ENCODE data around the gene CPTP. TPM values are rescaled to one million over a fixed set of nuclear protein-coding genes. Genes with fewer than 3 reads are reported as not detected.

Gene CPTP
- total and polyA plus RNA-seq, 2 of the 13 experiments (the other 11 are each of a cell fraction or from before 2014, with no cell fraction given), result 5.5 to 9.3 TPM

DNA sequence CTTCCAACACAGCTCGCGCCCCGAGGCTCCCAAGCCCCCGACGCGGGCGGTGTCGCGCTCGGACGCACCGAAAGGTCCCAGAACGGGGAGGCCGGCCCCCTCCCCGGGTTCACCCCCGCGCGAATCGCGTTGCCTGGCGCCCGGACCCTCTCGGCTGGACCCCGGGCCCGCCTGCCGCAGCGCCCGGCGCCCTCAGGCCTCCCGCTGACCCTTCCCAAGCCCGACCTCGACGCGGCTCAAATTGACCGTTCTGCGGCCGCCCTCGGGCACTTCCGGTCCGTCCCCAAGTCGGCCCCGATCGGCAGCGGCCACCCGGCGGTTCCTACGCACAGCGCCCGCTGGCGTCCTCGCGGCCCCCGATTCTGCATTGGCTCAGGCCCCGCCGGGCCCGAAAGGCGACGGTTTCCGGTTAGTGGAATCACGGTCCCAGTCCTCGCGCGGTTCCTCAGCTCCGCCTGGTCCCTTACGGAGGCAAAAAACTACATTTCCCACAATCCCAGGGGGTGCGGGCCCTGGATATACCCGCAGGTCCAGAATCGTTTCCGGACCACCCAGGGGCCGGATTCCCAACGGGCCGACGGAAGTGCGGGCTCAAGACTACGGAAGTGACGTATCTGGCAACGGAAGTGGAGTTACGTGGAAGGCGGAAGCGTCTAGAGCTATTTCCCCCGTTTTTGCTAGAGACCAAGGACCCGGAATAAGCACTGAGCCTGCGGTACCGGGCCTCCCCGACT lies 50.5 kb downstream of the CPTP start, which contains the start of gene AURKAIP1 (continued):
- TF ChIP-seq RBFOX2 (IDR thresholded peaks at IDR 0.05; ENCODE audit: low read depth, low read length), result peak; percentile 93
- TF ChIP-seq, protein P1, sequence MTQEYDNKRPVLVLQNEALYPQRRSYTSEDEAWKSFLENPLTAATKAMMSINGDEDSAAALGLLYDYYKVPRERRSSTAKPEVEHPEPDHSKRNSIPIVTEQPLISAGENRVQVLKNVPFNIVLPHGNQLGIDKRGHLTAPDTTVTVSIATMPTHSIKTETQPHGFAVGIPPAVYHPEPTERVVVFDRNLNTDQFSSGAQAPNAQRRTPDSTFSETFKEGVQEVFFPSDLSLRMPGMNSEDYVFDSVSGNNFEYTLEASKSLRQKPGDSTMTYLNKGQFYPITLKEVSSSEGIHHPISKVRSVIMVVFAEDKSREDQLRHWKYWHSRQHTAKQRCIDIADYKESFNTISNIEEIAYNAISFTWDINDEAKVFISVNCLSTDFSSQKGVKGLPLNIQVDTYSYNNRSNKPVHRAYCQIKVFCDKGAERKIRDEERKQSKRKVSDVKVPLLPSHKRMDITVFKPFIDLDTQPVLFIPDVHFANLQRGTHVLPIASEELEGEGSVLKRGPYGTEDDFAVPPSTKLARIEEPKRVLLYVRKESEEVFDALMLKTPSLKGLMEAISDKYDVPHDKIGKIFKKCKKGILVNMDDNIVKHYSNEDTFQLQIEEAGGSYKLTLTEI (CRISPR knock-in tag; conservative IDR thresholded peaks at IDR 0.05), result no peak
- TF ChIP-seq, protein P2, sequence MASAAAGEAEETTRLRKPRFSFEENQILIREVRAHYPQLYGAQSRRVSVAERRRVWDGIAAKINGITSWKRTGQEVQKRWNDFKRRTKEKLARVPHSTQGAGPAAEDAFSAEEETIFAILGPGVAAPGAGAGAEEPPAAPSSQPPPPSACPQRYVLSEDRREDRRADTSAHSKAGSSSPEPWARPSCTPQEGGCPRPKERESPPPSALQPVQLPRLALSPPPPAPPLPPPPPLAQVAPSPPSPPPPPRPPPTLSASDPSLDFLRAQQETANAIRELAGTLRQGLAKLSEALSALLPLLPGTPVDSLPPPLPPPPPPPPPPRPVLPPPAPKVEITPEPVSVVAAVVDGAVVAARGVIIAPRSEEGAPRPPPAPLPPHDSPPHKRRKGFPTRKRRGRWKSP (CRISPR knock-in tag; IDR thresholded peaks at IDR 0.05), result peak; percentile 78
- TF ChIP-seq ZMAT3 (CRISPR knock-in tag; conservative IDR thresholded peaks at IDR 0.05), result peak; percentile 89; the same call in 1 of the 2 replicates
- TF ChIP-seq CBX1 (IDR thresholded peaks at IDR 0.05; ENCODE audit: low read depth), result peak; percentile 50
- peak; percentile 73 for TF ChIP-seq BCL6 (CRISPR knock-in tag; IDR thresholded peaks at IDR 0.05)
- TF ChIP-seq ZNF891 (CRISPR knock-in tag; IDR thresholded peaks at IDR 0.05), result peak; percentile 49
- TF ChIP-seq JARID2 (CRISPR knock-in tag; IDR thresholded peaks at IDR 0.05; ENCODE audit: insufficient replicate concordance), result no peak
- TF ChIP-seq FOXP1 (IDR thresholded peaks at IDR 0.05), result no peak
- no peak for TF ChIP-seq FOXP1 (CRISPR knock-in tag; IDR thresholded peaks at IDR 0.05)
- TF ChIP-seq ZFP36 (IDR thresholded peaks at IDR 0.05; ENCODE audit: borderline replicate concordance, low read depth, low read length, partially characterized antibody), result no peak
- TF ChIP-seq, protein P3, sequence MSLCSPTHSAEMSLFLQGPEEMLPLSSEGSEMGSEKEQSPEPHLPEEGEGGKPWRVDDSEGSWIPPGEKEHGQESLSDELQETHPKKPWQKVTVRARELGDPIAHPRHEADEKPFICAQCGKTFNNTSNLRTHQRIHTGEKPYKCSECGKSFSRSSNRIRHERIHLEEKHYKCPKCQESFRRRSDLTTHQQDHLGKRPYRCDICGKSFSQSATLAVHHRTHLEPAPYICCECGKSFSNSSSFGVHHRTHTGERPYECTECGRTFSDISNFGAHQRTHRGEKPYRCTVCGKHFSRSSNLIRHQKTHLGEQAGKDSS (CRISPR knock-in tag; IDR thresholded peaks at IDR 0.05; ENCODE audit: borderline replicate concordance, low read depth), result peak; percentile 97; the same call in 1 of the 2 replicates
- TF ChIP-seq ZNF264 (CRISPR knock-in tag; IDR thresholded peaks at IDR 0.05), result peak; percentile 87
- peak; percentile 95; the same call in 1 of the 2 replicates for TF ChIP-seq NFKB2 (CRISPR knock-in tag; IDR thresholded peaks at IDR 0.05; ENCODE audit: borderline replicate concordance)
- TF ChIP-seq PAF1 (CRISPR knock-in tag; IDR thresholded peaks at IDR 0.05), result no peak
- peak; percentile 90; the same call in 1 of the 2 replicates for TF ChIP-seq ZNF839 (CRISPR knock-in tag; IDR thresholded peaks at IDR 0.05; ENCODE audit: borderline replicate concordance)
- TF ChIP-seq TOE1 (CRISPR knock-in tag; IDR thresholded peaks at IDR 0.05), result peak; percentile 97; the same call in 1 of the 2 replicates
- TF ChIP-seq MAZ (IDR thresholded peaks at IDR 0.05; ENCODE audit: borderline replicate concordance, low read depth, low read length), result peak; percentile 98
- TF ChIP-seq MAZ (CRISPR knock-in tag; IDR thresholded peaks at IDR 0.05; ENCODE audit: low read depth), result peak; percentile 99
- no peak for TF ChIP-seq SNRNP70 (IDR thresholded peaks at IDR 0.05; ENCODE audit: low read depth, low read length)
- TF ChIP-seq, protein P4, sequence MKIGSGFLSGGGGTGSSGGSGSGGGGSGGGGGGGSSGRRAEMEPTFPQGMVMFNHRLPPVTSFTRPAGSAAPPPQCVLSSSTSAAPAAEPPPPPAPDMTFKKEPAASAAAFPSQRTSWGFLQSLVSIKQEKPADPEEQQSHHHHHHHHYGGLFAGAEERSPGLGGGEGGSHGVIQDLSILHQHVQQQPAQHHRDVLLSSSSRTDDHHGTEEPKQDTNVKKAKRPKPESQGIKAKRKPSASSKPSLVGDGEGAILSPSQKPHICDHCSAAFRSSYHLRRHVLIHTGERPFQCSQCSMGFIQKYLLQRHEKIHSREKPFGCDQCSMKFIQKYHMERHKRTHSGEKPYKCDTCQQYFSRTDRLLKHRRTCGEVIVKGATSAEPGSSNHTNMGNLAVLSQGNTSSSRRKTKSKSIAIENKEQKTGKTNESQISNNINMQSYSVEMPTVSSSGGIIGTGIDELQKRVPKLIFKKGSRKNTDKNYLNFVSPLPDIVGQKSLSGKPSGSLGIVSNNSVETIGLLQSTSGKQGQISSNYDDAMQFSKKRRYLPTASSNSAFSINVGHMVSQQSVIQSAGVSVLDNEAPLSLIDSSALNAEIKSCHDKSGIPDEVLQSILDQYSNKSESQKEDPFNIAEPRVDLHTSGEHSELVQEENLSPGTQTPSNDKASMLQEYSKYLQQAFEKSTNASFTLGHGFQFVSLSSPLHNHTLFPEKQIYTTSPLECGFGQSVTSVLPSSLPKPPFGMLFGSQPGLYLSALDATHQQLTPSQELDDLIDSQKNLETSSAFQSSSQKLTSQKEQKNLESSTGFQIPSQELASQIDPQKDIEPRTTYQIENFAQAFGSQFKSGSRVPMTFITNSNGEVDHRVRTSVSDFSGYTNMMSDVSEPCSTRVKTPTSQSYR (CRISPR knock-in tag; IDR thresholded peaks at IDR 0.05; ENCODE audit: borderline replicate concordance), result peak; percentile 65; the same call in 1 of the 2 replicates
- no peak for TF ChIP-seq ZNF672 (CRISPR knock-in tag; IDR thresholded peaks at IDR 0.05)
- TF ChIP-seq TRIM24 (CRISPR knock-in tag; IDR thresholded peaks at IDR 0.05), result no peak
- TF ChIP-seq TCF7 (IDR thresholded peaks at IDR 0.05; ENCODE audit: low read depth), result no peak
- no peak for TF ChIP-seq NPAS2 (CRISPR knock-in tag; IDR thresholded peaks at IDR 0.05; ENCODE audit: borderline replicate concordance)
